KBM-7 (cell line): ENCODE data around the gene HLX.
A peak's percentile ranks its signal among the peaks of the same experiment; 100 is the strongest.

ENCODE experiments used
- DNase-seq: peaks from one replicate; pipeline ENCODE4 v3.0.0-alpha.2; 2015
- in situ Hi-C: fragments of 300-500 bp; cut with MboI; formaldehyde crosslinking; loops from 2 replicates; pipeline ENCODE4 v1.14.3; 2020; ENCODE audit warnings: low sequenced_read_pairs, low pct_unique_long_range_greater_than_20kb, mixed read lengths

HLX gene

GRCh38 chr1:220894025-220894923, 15.0 kb downstream of the HLX start:
- DNase-seq, result no peak
- in situ Hi-C loops, result no loop called here

DNA sequence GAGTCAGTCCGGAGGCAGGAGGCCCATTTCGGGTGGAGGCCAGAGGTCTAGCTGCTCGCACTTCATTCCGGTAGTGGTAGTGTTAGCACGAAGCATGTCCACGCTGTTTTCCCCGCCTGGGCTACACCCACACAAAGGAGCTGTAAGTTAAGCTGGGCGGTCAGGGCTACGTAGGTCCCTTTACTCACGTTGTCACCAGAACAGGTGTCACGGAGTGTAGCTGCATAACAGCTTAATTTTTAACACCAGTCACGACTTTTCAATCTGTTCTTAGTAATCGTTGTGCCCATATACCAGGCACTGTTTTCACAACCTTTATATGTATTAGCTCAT, 15.6 kb downstream of the HLX start:
- in situ Hi-C loops, result no loop called here
- DNase-seq, result no peak

DNA sequence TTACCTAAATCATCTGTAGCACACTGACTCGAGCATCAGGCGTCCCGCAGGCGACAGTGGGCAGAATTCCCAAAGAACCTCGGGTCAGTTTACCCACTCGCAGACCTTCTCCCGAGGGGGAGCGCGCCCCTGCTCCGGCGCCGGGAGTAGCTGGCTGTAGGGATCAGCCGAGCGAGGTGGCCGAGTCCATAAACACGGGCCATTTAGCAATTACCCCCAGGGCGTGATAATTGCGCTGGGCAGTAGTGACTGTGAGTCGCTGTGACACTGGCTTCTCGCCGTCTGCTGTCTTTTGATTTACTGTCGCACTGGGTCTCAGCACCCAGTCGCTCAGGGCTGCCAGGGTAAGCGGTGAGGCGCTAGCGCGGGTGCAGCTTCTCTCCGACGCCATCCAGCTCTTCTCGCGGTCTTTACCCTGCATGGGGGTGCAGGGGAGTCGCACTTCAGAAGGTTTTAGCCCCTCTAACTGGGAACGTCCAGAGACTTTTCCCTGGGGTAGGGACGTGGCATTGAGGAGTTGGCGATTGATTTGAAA, 16.2 kb downstream of the HLX start:
- in situ Hi-C loops, result no loop called here
- no peak for DNase-seq

DNA sequence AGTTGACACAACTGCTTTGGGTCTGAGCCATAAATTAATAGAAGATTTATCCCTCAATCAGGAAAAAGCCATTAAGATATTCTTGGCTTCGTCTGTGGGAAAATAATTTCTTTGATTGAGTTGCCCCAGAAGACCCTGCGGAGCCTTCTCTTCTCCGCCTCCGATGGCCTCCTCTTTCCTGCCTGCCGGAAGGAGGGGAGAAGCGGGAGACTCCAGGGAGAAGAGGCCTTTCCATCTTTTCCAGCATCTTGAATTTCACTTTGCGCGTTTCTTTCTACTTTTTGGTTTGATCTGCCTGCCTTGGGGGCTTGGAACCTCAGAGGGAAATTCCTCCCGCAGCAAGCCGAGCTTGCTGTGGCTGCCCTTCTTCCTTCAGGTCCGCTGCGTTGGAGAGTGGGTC, 16.8 kb downstream of the HLX start:
- in situ Hi-C loops, result no loop called here
- DNase-seq, result no peak

DNA sequence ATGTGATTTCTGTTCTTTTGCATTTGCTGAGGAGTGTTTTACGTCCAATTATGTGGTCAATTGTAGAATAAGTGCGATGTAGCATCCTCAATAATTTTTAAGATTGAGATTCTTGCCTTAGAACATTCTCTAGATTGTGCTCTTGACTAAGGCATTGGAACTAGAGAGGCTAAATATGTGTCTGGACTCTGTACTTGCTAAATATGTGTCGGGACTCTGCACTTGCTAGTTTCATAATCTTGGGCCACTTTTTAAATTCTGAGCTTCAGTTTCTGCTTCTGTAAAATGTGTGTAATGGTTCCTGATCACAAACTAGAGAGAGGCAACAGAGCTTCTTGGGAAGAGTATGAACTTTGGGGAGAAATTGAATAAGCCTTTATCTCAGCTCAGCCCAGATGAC, 21.6 kb downstream of the HLX start:
- no peak for DNase-seq
- in situ Hi-C loops, result no loop called here

DNA sequence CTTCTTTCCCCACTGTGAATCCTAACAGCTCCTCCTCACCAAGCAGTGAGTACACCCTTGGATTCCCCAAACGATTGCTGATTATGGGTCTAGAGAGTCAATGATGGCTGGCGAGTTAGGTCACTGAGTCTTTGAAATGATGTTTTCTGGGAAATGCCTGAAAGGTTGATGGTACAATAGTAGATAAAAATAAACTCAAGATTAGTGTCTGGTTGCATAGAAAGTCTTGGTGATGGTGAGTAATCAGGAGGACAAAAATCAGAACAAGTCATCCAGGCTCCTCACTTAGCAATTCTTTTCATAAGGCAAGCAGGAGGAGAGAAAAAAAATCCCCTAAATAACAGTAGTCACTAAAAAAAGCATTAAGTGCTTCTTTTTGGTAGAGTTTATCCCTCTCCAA, 22.6 kb downstream of the HLX start:
- in situ Hi-C loops, result no loop called here
- no peak for DNase-seq

GRCh38 chr1:220902916-220903315, 23.7 kb downstream of the HLX start:
- no peak for DNase-seq
- in situ Hi-C loops, result no loop called here

GRCh38 chr1:220904876-220905275, 25.6 kb downstream of the HLX start:
- in situ Hi-C loops, result no loop called here
- no peak for DNase-seq

- DNase-seq, result no peak
- in situ Hi-C loops, result no loop called here
These were observed 26.7 kb downstream of the HLX start for GRCh38 chr1:220905650-220906560.

GRCh38 chr1:220906561-220907334, 27.5 kb downstream of the HLX start:
- no peak for DNase-seq

GRCh38 chr1:220908757-220909156, 29.5 kb downstream of the HLX start:
- in situ Hi-C loops, result no loop called here
- peak; percentile 56 for DNase-seq

More at GRCh38 chr1:220906561-220907334, 27.5 kb downstream of the HLX start:
- in situ Hi-C loops, result no loop called here

DNA sequence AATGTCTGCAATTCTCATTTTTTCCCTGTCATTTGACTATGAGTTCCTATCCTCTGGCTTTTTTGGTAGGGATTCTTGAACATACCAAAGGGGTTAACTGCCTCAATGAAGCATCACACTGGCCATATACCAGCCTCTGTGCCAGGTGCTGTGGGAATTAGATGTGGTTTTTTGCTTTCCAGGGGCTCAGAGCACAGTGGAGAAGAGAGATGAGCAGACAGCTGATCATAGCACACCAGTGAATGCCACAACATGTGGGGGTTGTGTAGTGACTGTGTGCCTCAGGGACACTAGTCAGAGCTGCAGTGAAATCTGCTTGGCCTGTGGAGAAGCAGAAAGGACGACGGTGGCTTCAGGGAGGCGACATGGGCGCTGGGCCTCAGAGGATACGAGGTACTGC, 30.8 kb downstream of the HLX start:
- DNase-seq, result no peak
- in situ Hi-C loops, result no loop called here

GRCh38 chr1:220914283-220915116, 35.3 kb downstream of the HLX start:
- DNase-seq, result peak; percentile 90
- in situ Hi-C loops, result no loop called here

GRCh38 chr1:220915117-220915440, 35.8 kb downstream of the HLX start:
- in situ Hi-C loops, result no loop called here
- DNase-seq, result no peak

GRCh38 chr1:220915954-220916353, 36.7 kb downstream of the HLX start:
- DNase-seq, result no peak
- in situ Hi-C loops, result no loop called here

DNA sequence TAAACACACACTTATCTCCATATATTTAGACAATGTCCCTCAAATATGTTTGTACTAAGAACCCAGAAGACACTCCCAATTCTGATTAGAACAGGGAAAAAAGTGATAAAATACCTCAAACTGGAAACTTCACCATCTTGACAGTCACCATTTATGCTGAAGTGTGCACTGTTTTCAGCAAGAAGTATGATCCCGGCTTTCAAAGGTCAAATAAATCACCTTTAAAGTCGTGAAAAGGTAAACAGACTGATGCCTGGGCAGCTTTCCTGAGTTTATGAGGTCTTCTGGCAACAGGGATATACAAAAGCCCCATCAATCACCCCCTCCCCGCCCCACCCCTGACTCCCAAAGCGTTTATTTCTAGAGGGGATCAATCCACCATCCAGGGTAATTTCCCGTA, 37.9 kb downstream of the HLX start:
- in situ Hi-C loops, result no loop called here
- no peak for DNase-seq

DNA sequence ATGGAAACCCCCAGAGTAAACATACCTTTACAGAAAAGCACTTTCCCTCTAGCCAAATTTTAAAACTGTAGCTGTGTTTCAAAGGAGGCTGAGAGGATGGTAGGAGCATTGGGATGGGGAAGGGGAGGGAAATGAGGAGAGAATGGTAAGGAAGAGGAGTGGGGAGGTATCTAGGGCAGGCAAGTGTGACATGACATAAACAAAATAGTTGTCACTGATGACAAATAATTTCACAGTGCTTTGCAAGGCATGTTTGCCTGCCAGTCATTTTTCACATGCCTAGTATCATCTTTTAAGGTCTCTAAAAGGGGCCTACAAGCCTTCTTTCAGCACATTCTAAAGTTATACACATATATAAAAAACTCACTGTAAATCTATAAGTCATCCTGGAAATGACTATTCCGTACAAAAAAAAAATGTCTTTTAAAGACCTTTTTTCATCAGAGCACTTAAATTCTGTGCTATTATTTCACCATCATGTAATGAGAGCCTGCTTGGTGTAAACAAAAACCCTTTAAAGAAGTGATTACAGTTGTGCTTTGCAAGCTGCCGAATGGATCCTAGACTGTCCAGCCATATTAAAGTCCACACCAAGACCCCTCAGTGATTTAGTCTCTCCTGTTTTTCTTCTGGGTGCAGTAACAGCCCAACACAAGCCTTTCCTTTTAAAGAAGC, 38.4 kb downstream of the HLX start:
- in situ Hi-C loops, result no loop called here
- no peak for DNase-seq

GRCh38 chr1:220918285-220918951, 39.2 kb downstream of the HLX start:
- no peak for DNase-seq
- in situ Hi-C loops, result no loop called here
